MM.1S (cell line): Measurements from ENCODE around the gene POLR2H.

Experiments used
- DNase-seq: peaks from one replicate; pipeline ENCODE4 v3.0.0-alpha.2; 2015
- H2AFZ ChIP-seq: fragments of 300-600 bp; sonication (generic); 2 replicates; pipeline ENCODE4 v1.6.0; 2016; ENCODE audit warnings: antibody characterized with exemption, low read length
- H3F3A ChIP-seq: fragments of 300-600 bp; sonication (generic); 2 replicates; pipeline ENCODE4 v1.6.1; 2016; ENCODE audit warnings: mild to moderate bottlenecking, antibody characterized with exemption, low read length, moderate library complexity, mixed read lengths; ENCODE audit not compliant: insufficient read depth
- H3K27ac ChIP-seq: fragments of 300-600 bp; sonication (generic); 2 replicates; pipeline ENCODE4 v1.5.1; 2016; ENCODE audit warnings: mild to moderate bottlenecking, low read length
- H3K27me3 ChIP-seq: fragments of 300-600 bp; sonication (generic); replicated peaks from 2 replicates; pipeline ENCODE4 v1.6.0; 2016; ENCODE audit warnings: low read length; ENCODE audit not compliant: insufficient read depth
- H3K36me3 ChIP-seq: fragments of 300-600 bp; sonication (generic); replicated peaks from 2 replicates; pipeline ENCODE4 v1.6.1; 2016; ENCODE audit warnings: mild to moderate bottlenecking, low read length, mixed read lengths; ENCODE audit not compliant: insufficient read depth
- H3K4me1 ChIP-seq: fragments of 300-600 bp; sonication (generic); 2 replicates; pipeline ENCODE4 v1.6.1; 2016; ENCODE audit warnings: low read length, mixed read lengths
- H3K4me2 ChIP-seq: fragments of 300-600 bp; sonication (generic); 2 replicates; pipeline ENCODE4 v1.6.0; 2016; ENCODE audit warnings: low read depth, low read length
- H3K4me3 ChIP-seq: fragments of 300-600 bp; sonication (generic); 2 replicates; pipeline ENCODE4 v1.5.1; 2016; ENCODE audit warnings: low read length, mixed read lengths
- H3K79me2 ChIP-seq: fragments of 300-600 bp; sonication (generic); 2 replicates; pipeline ENCODE4 v1.6.1; 2016; ENCODE audit warnings: mixed run types, low read length, mixed read lengths
- H3K9ac ChIP-seq: fragments of 300-600 bp; sonication (generic); 2 replicates; pipeline ENCODE4 v1.6.1; 2016; ENCODE audit warnings: low read length, mixed read lengths
- H3K9me2 ChIP-seq: fragments of 300-600 bp; sonication (generic); replicated peaks from 2 replicates; pipeline ENCODE4 v1.6.1; 2016; ENCODE audit warnings: mild to moderate bottlenecking, low read length, mixed read lengths; ENCODE audit not compliant: insufficient read depth
- H3K9me3 ChIP-seq: fragments of 300-600 bp; sonication (generic); replicated peaks from 2 replicates; pipeline ENCODE4 v1.6.1; 2016; ENCODE audit warnings: mild to moderate bottlenecking, low read length, mixed read lengths; ENCODE audit not compliant: insufficient read depth
- H4K20me1 ChIP-seq: fragments of 300-600 bp; sonication (generic); 2 replicates; pipeline ENCODE4 v1.6.1; 2016; ENCODE audit warnings: mild to moderate bottlenecking, low read length, moderate library complexity, mixed read lengths; ENCODE audit not compliant: insufficient read depth
- CTCF ChIP-seq: fragments of 300-600 bp; sonication (generic); IDR thresholded peaks from 2 replicates; pipeline ENCODE4 v1.5.1; 2016; ENCODE audit warnings: antibody characterized with exemption, low read length, mixed read lengths
- EZH2 ChIP-seq: fragments of 300-600 bp; sonication (generic); optimal IDR thresholded peaks from 2 replicates; pipeline ENCODE3; 2017; ENCODE audit warnings: low read depth, mild to moderate bottlenecking, antibody characterized with exemption, low read length, mixed read lengths
- EZH2phosphoT487 ChIP-seq: fragments of 300-600 bp; sonication (generic); IDR thresholded peaks from 2 replicates; pipeline ENCODE4 v1.6.1; 2018; ENCODE audit warnings: antibody characterized with exemption, low read length

The POLR2H gene

GRCh38 chr3:184315543-184315867 is 46.0 kb upstream of the POLR2H start:
- H3F3A ChIP-seq = peaks cover 13% of the 10 kb centered on the region
- TF ChIP-seq CTCF = no peak
- no peak for TF ChIP-seq EZH2phosphoT487
- TF ChIP-seq EZH2 = no peak
- H3K27ac ChIP-seq = peak overlapping the region; percentile 60; the same call in 1 of the 2 replicates

GRCh38 chr3:184315871-184316661 is 45.4 kb upstream of the POLR2H start:
- peaks cover 18% of the 10 kb centered on the region; the same call in 1 of the 2 replicates for H3K36me3 ChIP-seq
- DNase-seq = no peak
- H3K9me2 ChIP-seq = no peaks in the 10 kb centered on the region
- H2AFZ ChIP-seq = no peak overlapping the region
- peak overlapping the region; percentile 77 for H3K4me2 ChIP-seq
- peaks cover 52% of the 10 kb centered on the region for H4K20me1 ChIP-seq
- no peak for TF ChIP-seq CTCF
- no peak for TF ChIP-seq EZH2phosphoT487
- TF ChIP-seq EZH2 = no peak
- peaks cover 65% of the 10 kb centered on the region for H3K79me2 ChIP-seq
- no peak overlapping the region for H3K27ac ChIP-seq
- H3K4me3 ChIP-seq = peak overlapping the region; percentile 95
- H3K9me3 ChIP-seq = no peaks in the 10 kb centered on the region
- H3K27me3 ChIP-seq = no peaks in the 10 kb centered on the region
- peak overlapping the region; percentile 96 for H3K9ac ChIP-seq
- peaks cover 10% of the 10 kb centered on the region for H3F3A ChIP-seq
- peaks cover 9% of the 10 kb centered on the region; the same call in 1 of the 2 replicates for H3K4me1 ChIP-seq

More at GRCh38 chr3:184315543-184315867, 46.0 kb upstream of the POLR2H start:
- H4K20me1 ChIP-seq = peaks cover 46% of the 10 kb centered on the region
- H3K4me3 ChIP-seq = peak overlapping the region; percentile 95
- peaks cover 9% of the 10 kb centered on the region; the same call in 1 of the 2 replicates for H3K4me1 ChIP-seq
- no peak overlapping the region for H2AFZ ChIP-seq
- peak; percentile 27 for DNase-seq
- no peaks in the 10 kb centered on the region for H3K27me3 ChIP-seq
- peak overlapping the region; percentile 77 for H3K4me2 ChIP-seq
- no peaks in the 10 kb centered on the region for H3K9me2 ChIP-seq
- H3K79me2 ChIP-seq = peaks cover 59% of the 10 kb centered on the region
- H3K9me3 ChIP-seq = no peaks in the 10 kb centered on the region
- H3K36me3 ChIP-seq = peaks cover 13% of the 10 kb centered on the region; the same call in 1 of the 2 replicates
- H3K9ac ChIP-seq = peak overlapping the region; percentile 96

GRCh38 chr3:184316792-184317191 is 44.7 kb upstream of the POLR2H start:
- Histone ChIP-seq H3K9me2 (no peaks in the 10 kb centered on the region), H3K4me2 (peak overlapping the region; percentile 77), H3K27me3 (no peaks in the 10 kb centered on the region), H3K79me2 (peaks cover 72% of the 10 kb centered on the region), H3K4me3 (0 out of 2 replicates have a peak overlapping the region, but pooled peaks have one; percentile 95), H3F3A (peaks cover 3% of the 10 kb centered on the region), H3K36me3 (peaks cover 26% of the 10 kb centered on the region), H2AFZ (no peak overlapping the region), H3K27ac (no peak overlapping the region), H3K9ac (peak overlapping the region; percentile 96; the same call in 1 of the 2 replicates), H3K9me3 (no peaks in the 10 kb centered on the region), H4K20me1 (peaks cover 55% of the 10 kb centered on the region), H3K4me1 (peaks cover 9% of the 10 kb centered on the region; the same call in 1 of the 2 replicates)
- TF ChIP-seq EZH2phosphoT487 (no peak), CTCF (no peak), EZH2 (no peak)
- DNase-seq = no peak
